Duodenal mucosa (tissue), 2 donors: Measurements from ENCODE around the gene FRYL.
"Not testable (repeated sequence)": the region's sequence is repeated elsewhere in the genome, so short reads cannot be mapped to it uniquely, and the experiment has no call there.

ENCODE experiments used
- H3K27ac ChIP-seq: one replicate; pipeline ENCODE4 v1.7.0; 2013; ENCODE audit warnings: low read depth, low read length
- H3K27me3 ChIP-seq, 2 donors: one replicate each; pipeline ENCODE4 v1.7.0; 2013; ENCODE audit warnings: low read length in 2 of 2, control low read depth in 1 of 2; ENCODE audit not compliant: insufficient read depth in 2 of 2, control insufficient read depth in 1 of 2
- H3K36me3 ChIP-seq, 2 donors: one replicate each; pipeline ENCODE4 v1.7.0; 2013; ENCODE audit warnings: low read length in 2 of 2, control low read depth in 1 of 2; ENCODE audit not compliant: insufficient read depth in 2 of 2, control insufficient read depth in 1 of 2
- H3K4me1 ChIP-seq, 2 donors: one replicate each; pipeline ENCODE4 v1.7.0; 2013; ENCODE audit warnings: low read length in 2 of 2, control low read depth in 1 of 2; ENCODE audit not compliant: insufficient read depth in 2 of 2, control insufficient read depth in 1 of 2
- H3K4me3 ChIP-seq, 2 donors: one replicate each; pipeline ENCODE4 v1.7.0; 2013; ENCODE audit warnings: low read length in 2 of 2, low read depth in 1 of 2
- H3K9ac ChIP-seq, 2 donors: one replicate each; pipeline ENCODE4 v1.7.0; 2013; ENCODE audit warnings: low read length in 2 of 2, low read depth in 1 of 2
- H3K9me3 ChIP-seq, 2 donors: one replicate each; pipeline ENCODE4 v1.7.0; 2013; ENCODE audit warnings: low read length in 2 of 2, control low read depth in 1 of 2; ENCODE audit not compliant: control insufficient read depth in 1 of 2

The FRYL gene

GRCh38 chr4:48722509-48723446, 57.3 kb downstream of the FRYL start:
- H3K27me3 ChIP-seq = no peaks in the 10 kb centered on the region
- no peaks in the 10 kb centered on the region for H3K9me3 ChIP-seq
- no peaks in the 10 kb centered on the region for H3K36me3 ChIP-seq
- peaks cover 0 to 15% of the 10 kb centered on the region in 2 donors for H3K4me1 ChIP-seq
- H3K4me3 ChIP-seq = no peak overlapping the region
- H3K27ac ChIP-seq = no peak overlapping the region
- H3K9ac ChIP-seq = no peak overlapping the region

- H3K9me3 ChIP-seq = no peaks in the 10 kb centered on the region
- H3K27me3 ChIP-seq = no peaks in the 10 kb centered on the region
- H3K4me3 ChIP-seq = no peak overlapping the region
- peaks cover 0 to 9% of the 10 kb centered on the region in 2 donors for H3K4me1 ChIP-seq
- H3K27ac ChIP-seq = no peak overlapping the region
- no peak overlapping the region for H3K9ac ChIP-seq
- no peaks in the 10 kb centered on the region for H3K36me3 ChIP-seq
Measured at GRCh38 chr4:48720459-48720858, 59.6 kb downstream of the FRYL start.

GRCh38 chr4:48718818-48719465, 61.1 kb downstream of the FRYL start:
- H3K27me3 ChIP-seq = no peaks in the 10 kb centered on the region
- no peak overlapping the region for H3K9ac ChIP-seq
- no peak overlapping the region for H3K4me3 ChIP-seq
- H3K9me3 ChIP-seq = no peaks in the 10 kb centered on the region
- H3K4me1 ChIP-seq = peaks cover 0 to 9% of the 10 kb centered on the region in 2 donors
- H3K27ac ChIP-seq = no peak overlapping the region
- H3K36me3 ChIP-seq = no peaks in the 10 kb centered on the region

- H3K9me3 ChIP-seq, H3K9ac ChIP-seq, H3K27me3 ChIP-seq: not testable (repeated sequence)
Measured at GRCh38 chr4:48716285-48716684, 63.8 kb downstream of the FRYL start.

GRCh38 chr4:48710446-48711209, 69.5 kb downstream of the FRYL start:
- no peaks in the 10 kb centered on the region for H3K9me3 ChIP-seq
- H3K36me3 ChIP-seq = peaks cover 4 to 12% of the 10 kb centered on the region in 2 donors
- H3K27ac ChIP-seq = no peak overlapping the region
- H3K9ac ChIP-seq = no peak overlapping the region
- H3K27me3 ChIP-seq = no peaks in the 10 kb centered on the region
- H3K4me1 ChIP-seq = peaks cover 0 to 4% of the 10 kb centered on the region in 2 donors
- H3K4me3 ChIP-seq = no peak overlapping the region

More at GRCh38 chr4:48716285-48716684, 63.8 kb downstream of the FRYL start:
- H3K4me1 ChIP-seq, H3K27ac ChIP-seq, H3K36me3 ChIP-seq, H3K4me3 ChIP-seq: not testable (repeated sequence)

- Histone ChIP-seq H3K9ac (no peak overlapping the region), H3K27ac (no peak overlapping the region), H3K27me3 (no peaks in the 10 kb centered on the region), H3K9me3 (no peaks in the 10 kb centered on the region), H3K4me3 (no peak overlapping the region), H3K4me1 (peaks cover 0 to 4% of the 10 kb centered on the region in 2 donors), H3K36me3 (peaks cover 4 to 12% of the 10 kb centered on the region in 2 donors)
Measured at GRCh38 chr4:48709901-48710300, 70.2 kb downstream of the FRYL start.

- peaks cover 0 to 4% of the 10 kb centered on the region in 2 donors for H3K4me1 ChIP-seq
- no peak overlapping the region for H3K4me3 ChIP-seq
- H3K27me3 ChIP-seq = no peaks in the 10 kb centered on the region
- no peaks in the 10 kb centered on the region for H3K9me3 ChIP-seq
- peaks cover 4 to 12% of the 10 kb centered on the region in 2 donors for H3K36me3 ChIP-seq
- H3K9ac ChIP-seq = no peak overlapping the region
- H3K27ac ChIP-seq = no peak overlapping the region
Measured at GRCh38 chr4:48708610-48709009, 71.5 kb downstream of the FRYL start.

- no peak overlapping the region for H3K27ac ChIP-seq
- no peaks in the 10 kb centered on the region for H3K27me3 ChIP-seq
- peaks cover 4 to 12% of the 10 kb centered on the region in 2 donors for H3K36me3 ChIP-seq
- H3K9me3 ChIP-seq = no peaks in the 10 kb centered on the region
- H3K4me3 ChIP-seq = no peak overlapping the region
- peaks cover 0 to 4% of the 10 kb centered on the region in 2 donors for H3K4me1 ChIP-seq
- no peak overlapping the region for H3K9ac ChIP-seq
Measured at GRCh38 chr4:48706736-48707135, 73.3 kb downstream of the FRYL start.

GRCh38 chr4:48705609-48706008, 74.5 kb downstream of the FRYL start:
- Histone ChIP-seq H3K9me3 (no peaks in the 10 kb centered on the region), H3K27ac (no peak overlapping the region), H3K27me3 (no peaks in the 10 kb centered on the region)

More at GRCh38 chr4:48705609-48706008, 74.5 kb downstream of the FRYL start:
- Histone ChIP-seq H3K4me3 (no peak overlapping the region), H3K4me1 (peaks cover 4 to 6% of the 10 kb centered on the region in 2 donors), H3K9ac (no peak overlapping the region), H3K36me3 (peaks cover 4 to 12% of the 10 kb centered on the region in 2 donors)
